Vagina (tissue), 2 donors: ENCODE data around the gene P3H1. TPM values are rescaled to one million over a fixed set of nuclear protein-coding genes. Genes with fewer than 3 reads are reported as not detected.

Experiments
- DNase-seq, 2 donors: peaks; one replicate each; pipeline ENCODE4 v3.0.0-alpha.2; 2017; ENCODE audit errors: extremely low spot score in 2 of 2
- H3K27ac ChIP-seq: fragments of 200-600 bp; sonication (generic); one replicate; pipeline ENCODE4 v1.5.1; 2019
- H3K27me3 ChIP-seq: fragments of 200-600 bp; sonication (generic); one replicate; pipeline ENCODE4 v1.5.1; 2019
- H3K36me3 ChIP-seq, 2 donors: fragments of 200-600 bp; sonication (generic); one replicate each; pipeline ENCODE4 v1.5.1; 2017 to 2019
- H3K4me1 ChIP-seq: fragments of 200-600 bp; sonication (generic); one replicate; pipeline ENCODE4 v1.5.1; 2019
- H3K4me3 ChIP-seq, 2 donors: fragments of 200-600 bp; sonication (generic); 1 replicate in 1 of 2; 2 replicates in 1 of 2; pipeline ENCODE4 v1.5.1; 2016 to 2019
- H3K9me3 ChIP-seq: fragments of 200-600 bp; sonication (generic); one replicate; pipeline ENCODE4 v1.5.1; 2019
- POLR2A ChIP-seq, 2 donors: fragments of 450-650 bp; IDR thresholded peaks; one replicate each; pipeline ENCODE4 v1.6.1; 2017; ENCODE audit warnings: antibody characterized with exemption in 2 of 2, mild to moderate bottlenecking in 2 of 2, moderate library complexity in 2 of 2
- POLR2AphosphoS5 ChIP-seq, 2 donors: sonication (generic); formaldehyde crosslinking; IDR thresholded peaks; one replicate each; pipeline ENCODE4 v1.9.0; 2017; ENCODE audit warnings: antibody characterized with exemption in 2 of 2, mild to moderate bottlenecking in 2 of 2, low read depth in 1 of 2; ENCODE audit not compliant: insufficient read depth in 1 of 2
- intact Hi-C: fragments of 100-400 bp; cut with DNase I; formaldehyde crosslinking; loops from one replicate; pipeline ENCODE4 v1.15.1; 2023
- total RNA-seq: library from RNA; depleted of rRNA; stranded (reverse); fragments of >200 nt; gene quantifications from one replicate; pipeline ENCODE4 v1.2.3, GENCODE V29; 2016
- TF ChIP-seq, protein P1 (sequence below), 3 experiments: fragments of 450-650 bp in 2 of 3; fragments of 200-600 bp in 1 of 3; sonication (generic) in 1 of 3; IDR thresholded peaks; one replicate each; pipeline ENCODE4 v1.5.1; 2017 to 2019; ENCODE audit warnings: antibody characterized with exemption in 3 of 3, mild to moderate bottlenecking in 2 of 3, moderate library complexity in 2 of 3

Gene P3H1
- total RNA-seq, 1 donor from 2014 or later: 40.5 TPM

DNA sequence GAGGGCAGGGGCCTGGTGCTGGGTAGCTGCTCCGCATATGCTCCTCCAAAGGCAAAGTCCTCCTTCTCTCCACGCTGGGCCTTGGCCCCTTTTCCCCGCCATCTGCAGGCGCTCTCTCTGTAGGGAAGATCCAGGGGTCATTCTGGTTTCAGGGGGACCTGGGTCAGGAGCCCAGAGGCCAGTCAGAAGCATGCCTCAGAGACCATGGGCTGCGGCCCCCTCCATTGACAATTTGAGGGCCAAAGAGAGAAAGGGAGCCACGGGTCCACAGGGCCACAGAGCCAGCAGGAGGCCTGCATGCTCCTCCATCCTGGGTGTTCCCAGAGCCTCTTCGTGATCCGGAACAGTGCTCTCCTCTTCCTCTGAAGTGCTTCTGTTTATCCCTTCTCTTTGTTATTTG, 24.7 kb downstream of the P3H1 start:
- TF ChIP-seq POLR2AphosphoS5 (IDR thresholded peaks at IDR 0.05; ENCODE audit: insufficient read depth in 1 of 2, low read depth in 1 of 2) (no peak), POLR2A (IDR thresholded peaks at IDR 0.05) (no peak)
- TF ChIP-seq, protein P1, sequence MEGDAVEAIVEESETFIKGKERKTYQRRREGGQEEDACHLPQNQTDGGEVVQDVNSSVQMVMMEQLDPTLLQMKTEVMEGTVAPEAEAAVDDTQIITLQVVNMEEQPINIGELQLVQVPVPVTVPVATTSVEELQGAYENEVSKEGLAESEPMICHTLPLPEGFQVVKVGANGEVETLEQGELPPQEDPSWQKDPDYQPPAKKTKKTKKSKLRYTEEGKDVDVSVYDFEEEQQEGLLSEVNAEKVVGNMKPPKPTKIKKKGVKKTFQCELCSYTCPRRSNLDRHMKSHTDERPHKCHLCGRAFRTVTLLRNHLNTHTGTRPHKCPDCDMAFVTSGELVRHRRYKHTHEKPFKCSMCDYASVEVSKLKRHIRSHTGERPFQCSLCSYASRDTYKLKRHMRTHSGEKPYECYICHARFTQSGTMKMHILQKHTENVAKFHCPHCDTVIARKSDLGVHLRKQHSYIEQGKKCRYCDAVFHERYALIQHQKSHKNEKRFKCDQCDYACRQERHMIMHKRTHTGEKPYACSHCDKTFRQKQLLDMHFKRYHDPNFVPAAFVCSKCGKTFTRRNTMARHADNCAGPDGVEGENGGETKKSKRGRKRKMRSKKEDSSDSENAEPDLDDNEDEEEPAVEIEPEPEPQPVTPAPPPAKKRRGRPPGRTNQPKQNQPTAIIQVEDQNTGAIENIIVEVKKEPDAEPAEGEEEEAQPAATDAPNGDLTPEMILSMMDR (IDR thresholded peaks at IDR 0.05): no peak
- H3K27me3 ChIP-seq: no peaks in the 10 kb centered on the region
- peaks cover 22% of the 10 kb centered on the region for H3K4me1 ChIP-seq
- peaks cover 0 to 12% of the 10 kb centered on the region in 2 donors for H3K36me3 ChIP-seq
- DNase-seq: no peak
- no peak overlapping the region for H3K27ac ChIP-seq
- no peak overlapping the region for H3K4me3 ChIP-seq
- H3K9me3 ChIP-seq: no peaks in the 10 kb centered on the region
- intact Hi-C loops: no loop called here

DNA sequence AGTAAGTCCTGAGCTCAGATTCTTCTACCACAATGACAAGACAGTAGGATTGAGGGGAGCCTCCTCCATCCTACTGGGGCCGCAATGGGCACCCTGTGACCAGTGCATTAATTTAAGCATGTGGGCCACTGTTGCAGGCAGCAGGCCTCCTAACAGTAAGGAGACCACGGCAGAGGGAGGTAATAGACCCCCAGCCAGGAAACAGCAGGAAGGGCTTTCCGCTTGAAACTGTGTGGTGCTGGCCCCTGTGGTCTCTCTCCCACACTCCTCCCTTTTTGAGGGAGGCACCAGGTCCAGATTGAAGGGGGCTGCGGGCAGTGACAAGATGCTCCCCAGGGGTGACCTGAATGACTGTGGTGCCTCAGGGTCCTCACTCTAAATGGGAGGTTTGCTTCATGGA, 25.1 kb downstream of the P3H1 start:
- Histone ChIP-seq H3K4me1 (peaks cover 26% of the 10 kb centered on the region), H3K9me3 (no peaks in the 10 kb centered on the region), H3K27ac (no peak overlapping the region), H3K36me3 (peaks cover 0 to 12% of the 10 kb centered on the region in 2 donors), H3K4me3 (no peak overlapping the region), H3K27me3 (no peaks in the 10 kb centered on the region)
- DNase-seq: no peak
- TF ChIP-seq POLR2A (IDR thresholded peaks at IDR 0.05) (no peak), POLR2AphosphoS5 (IDR thresholded peaks at IDR 0.05; ENCODE audit: insufficient read depth in 1 of 2, low read depth in 1 of 2) (no peak)
- TF ChIP-seq, protein P1 (IDR thresholded peaks at IDR 0.05): no peak
- intact Hi-C loops: no loop called here

DNA sequence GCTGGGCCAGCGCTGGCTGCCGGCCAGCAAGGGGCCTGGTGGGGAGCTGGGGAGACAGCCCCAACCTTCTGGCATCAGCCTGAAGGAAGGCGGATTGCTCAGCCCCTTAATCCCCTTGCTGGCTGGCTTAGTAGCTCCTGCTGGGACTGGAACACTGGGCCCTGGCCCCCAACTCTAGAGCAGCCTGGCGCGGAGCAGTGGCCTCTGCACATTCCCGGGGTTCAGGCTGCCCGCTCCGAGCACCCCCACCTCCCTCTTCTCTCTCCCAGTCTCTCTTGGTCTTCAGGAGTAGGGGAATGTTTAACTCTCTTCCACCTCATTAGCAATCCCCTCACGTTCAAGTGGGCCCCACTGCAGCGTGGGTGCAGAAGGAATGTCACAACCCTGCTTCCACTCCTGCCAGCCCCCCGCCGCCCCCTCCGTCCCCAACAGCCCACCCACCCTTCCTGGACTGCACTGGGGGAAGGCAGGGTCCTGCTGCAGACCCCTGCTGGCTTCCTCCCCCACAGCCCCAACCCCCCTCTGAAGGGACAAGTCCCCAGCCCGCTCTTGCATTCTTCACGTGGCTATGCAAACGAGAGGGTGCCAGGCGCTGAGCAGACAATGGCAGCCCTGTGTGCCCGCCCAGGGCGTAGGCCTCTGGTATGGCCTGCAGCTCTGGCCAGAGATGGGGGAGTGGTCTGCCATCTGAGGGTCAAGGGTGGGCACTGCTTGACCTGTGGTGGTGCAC, 25.8 kb downstream of the P3H1 start:
- H3K36me3 ChIP-seq: peaks cover 0 to 6% of the 10 kb centered on the region in 2 donors
- no peaks in the 10 kb centered on the region for H3K9me3 ChIP-seq
- no peak for DNase-seq
- H3K4me3 ChIP-seq: no peak overlapping the region
- no peak overlapping the region for H3K27ac ChIP-seq
- peaks cover 33% of the 10 kb centered on the region for H3K4me1 ChIP-seq
- intact Hi-C loops: no loop called here
- TF ChIP-seq POLR2A (IDR thresholded peaks at IDR 0.05): no peak
- TF ChIP-seq, protein P1 (IDR thresholded peaks at IDR 0.05): no peak
- TF ChIP-seq POLR2AphosphoS5 (IDR thresholded peaks at IDR 0.05; ENCODE audit: insufficient read depth in 1 of 2, low read depth in 1 of 2): no peak
- no peaks in the 10 kb centered on the region for H3K27me3 ChIP-seq

DNA sequence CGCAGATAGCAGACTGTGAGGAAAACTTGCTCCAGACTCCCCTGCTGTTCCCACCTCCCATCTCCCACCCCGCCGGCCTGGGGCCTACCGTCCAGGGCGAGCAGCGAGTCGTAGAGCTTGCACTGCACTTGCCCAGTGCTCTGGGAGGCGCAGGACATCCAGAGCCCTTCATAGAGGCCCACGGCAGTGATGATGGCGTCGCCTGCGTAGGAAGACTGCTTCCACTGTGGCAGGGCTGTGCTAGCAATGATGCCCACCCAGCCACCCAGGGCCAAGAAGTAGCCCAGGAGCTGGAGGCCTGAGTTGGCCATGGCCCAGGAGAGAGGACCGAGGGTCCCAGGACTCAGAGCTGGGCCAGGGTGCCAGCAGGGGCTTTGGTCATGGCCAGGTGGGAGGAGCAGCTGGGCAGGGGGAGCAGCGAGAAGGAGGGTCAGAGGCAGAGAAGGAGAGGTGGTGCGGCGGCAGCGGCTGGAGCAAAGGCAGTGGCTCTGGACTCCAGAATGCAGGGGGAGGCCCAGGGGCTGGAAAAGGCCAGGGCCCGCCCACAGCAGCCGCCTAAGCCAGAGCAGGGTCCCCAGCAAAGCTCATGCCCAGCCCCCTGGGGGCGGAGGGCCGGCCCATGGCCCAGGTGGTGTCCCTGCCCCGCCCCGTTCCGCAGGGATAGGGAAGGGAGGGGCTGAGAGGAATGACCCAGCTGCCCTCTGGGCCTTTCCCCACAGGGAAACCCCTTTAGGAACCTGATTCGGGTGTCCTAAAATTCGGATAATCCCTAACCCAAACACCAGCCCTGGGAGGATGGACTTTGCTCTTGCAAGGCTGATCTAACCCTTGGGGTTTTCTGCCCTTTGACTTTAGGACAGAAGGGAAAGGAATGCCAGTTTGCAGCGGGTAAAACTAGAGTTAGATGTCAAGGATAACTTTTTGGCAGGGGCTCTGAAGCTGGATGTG, 26.8 kb downstream of the P3H1 start, which contains the start of gene CLDN19:
Gene CLDN19, minus strand, starts transcription at position 484 of the 948 bp plus-strand sequence. Its CDS starts 173 bp downstream, at position 311.
- no peaks in the 10 kb centered on the region for H3K9me3 ChIP-seq
- H3K27ac ChIP-seq: no peak within 1 kb of the TSS
- intact Hi-C loops: no loop called here
- peaks cover 36% of the 10 kb centered on the region for H3K4me1 ChIP-seq
- H3K4me3 ChIP-seq: no peak within 1 kb of the TSS
- no peaks in the 10 kb centered on the region for H3K36me3 ChIP-seq
- no peak for DNase-seq
- no peak for TF ChIP-seq POLR2A (IDR thresholded peaks at IDR 0.05)
- no peak for TF ChIP-seq POLR2AphosphoS5 (IDR thresholded peaks at IDR 0.05; ENCODE audit: insufficient read depth in 1 of 2, low read depth in 1 of 2)
- TF ChIP-seq, protein P1 (IDR thresholded peaks at IDR 0.05): no peak
- H3K27me3 ChIP-seq: no peaks in the 10 kb centered on the region
